Measurements from ENCODE around the gene PRM2.

The PRM2 gene, protein sequence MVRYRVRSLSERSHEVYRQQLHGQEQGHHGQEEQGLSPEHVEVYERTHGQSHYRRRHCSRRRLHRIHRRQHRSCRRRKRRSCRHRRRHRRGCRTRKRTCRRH

DNA sequence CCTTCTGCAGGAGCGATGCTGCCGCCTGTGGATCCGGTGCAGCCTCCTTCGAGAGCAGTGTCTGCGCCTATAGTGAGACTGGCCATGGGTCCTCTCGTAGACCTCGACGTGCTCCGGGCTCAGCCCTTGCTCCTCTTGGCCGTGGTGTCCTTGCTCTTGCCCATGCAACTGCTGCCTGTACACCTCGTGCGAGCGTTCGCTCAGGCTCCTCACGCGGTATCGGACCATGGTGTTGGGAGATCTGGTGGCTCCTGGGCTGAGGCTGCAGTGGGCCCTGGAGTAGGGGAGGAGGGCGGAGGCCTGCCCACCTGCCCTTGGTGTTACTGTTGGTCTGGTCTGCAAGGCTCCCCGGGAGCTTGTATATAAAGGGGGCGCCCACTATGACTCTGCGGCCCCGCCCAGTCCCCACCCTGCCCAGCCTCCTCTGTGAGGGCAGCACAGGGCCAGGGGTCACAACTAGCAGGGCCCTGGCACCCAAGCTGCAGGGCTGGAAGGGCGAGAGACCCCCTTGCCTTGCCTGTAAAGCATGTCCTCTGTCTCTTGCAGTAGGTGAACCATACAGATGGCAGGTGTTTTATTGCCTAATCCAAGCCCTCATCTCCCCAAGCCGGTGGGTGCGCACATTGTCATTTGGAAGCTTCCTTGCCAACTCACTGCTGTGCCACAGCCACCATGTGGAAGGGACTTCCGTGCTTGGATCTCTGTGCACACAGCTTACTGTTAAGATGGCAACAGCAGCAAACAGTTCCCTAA is at the start of gene PRM2:
PRM2 (minus strand) TSS at position 338 of the 753 bp plus-strand sequence; CDS start at position 228, 110 bp downstream.
- DNase-seq (ENCODE audit: low read depth, low spot score): no peak

DNA sequence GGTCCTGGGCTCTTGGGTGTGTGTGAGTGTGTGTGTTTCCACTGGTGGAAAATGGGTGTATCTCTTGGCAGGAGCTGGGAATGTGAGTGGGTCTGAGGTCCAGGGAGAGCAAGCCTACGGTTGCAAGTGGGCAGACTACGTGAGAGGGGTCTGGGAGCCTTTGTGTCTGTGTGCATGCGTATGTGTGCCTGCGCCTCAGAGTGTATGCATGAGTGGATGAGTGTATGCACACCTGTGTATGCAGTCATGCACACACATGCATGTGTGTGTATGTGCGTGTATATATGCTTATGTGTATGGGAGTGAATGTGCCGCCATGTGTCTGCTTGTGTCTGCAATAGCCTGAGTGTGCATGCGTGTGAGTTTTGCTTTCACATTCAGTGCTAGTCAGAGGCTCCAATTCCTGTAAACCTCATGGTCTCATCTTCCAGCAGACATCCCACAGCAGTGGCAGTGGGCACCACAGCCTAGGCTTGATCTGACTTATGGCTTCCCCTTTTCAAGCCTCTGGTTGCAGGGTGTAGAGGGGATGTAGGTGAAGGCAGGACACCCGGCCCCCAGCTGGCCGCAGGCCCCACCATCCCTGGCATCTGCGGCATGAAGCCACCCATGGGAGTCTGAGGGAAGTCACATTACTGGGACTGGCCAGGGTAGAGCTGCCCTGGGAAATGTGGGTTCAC is 49.3 kb upstream of the PRM2 start:
- no peak for DNase-seq (ENCODE audit: low read depth, low spot score)

- no peak for DNase-seq (ENCODE audit: low read depth, low spot score)
These were observed 47.5 kb upstream of the PRM2 start for GRCh38 chr16:11323551-11324336.

DNA sequence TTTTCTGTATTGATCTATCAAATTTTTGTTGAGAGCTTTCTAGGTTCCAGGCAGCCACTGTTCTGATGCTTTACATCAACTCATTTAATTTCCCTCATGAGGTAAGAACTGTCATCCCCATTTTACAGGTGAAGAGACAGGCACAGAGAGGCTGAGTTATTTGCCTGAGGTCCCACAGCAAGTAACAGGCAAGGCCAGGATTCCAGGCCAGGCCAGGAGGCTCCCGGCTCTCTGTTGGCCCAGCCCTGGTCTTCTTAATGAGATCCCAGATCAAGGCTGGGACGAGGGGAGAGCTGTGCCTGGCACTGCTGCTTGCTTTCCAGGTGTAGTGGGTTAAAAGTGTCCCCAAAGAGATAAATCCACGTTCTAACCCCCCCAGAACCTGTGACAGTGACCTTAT is 46.5 kb upstream of the PRM2 start:
- DNase-seq (ENCODE audit: low read depth, low spot score): no peak

- DNase-seq (ENCODE audit: low read depth, low spot score): no peak
These were observed 45.4 kb upstream of the PRM2 start for GRCh38 chr16:11321662-11322061.

GRCh38 chr16:11320170-11320569 is 43.9 kb upstream of the PRM2 start:
- DNase-seq (ENCODE audit: low read depth, low spot score): no peak

GRCh38 chr16:11319529-11320146 is 43.4 kb upstream of the PRM2 start:
- DNase-seq (ENCODE audit: low read depth, low spot score): no peak

DNA sequence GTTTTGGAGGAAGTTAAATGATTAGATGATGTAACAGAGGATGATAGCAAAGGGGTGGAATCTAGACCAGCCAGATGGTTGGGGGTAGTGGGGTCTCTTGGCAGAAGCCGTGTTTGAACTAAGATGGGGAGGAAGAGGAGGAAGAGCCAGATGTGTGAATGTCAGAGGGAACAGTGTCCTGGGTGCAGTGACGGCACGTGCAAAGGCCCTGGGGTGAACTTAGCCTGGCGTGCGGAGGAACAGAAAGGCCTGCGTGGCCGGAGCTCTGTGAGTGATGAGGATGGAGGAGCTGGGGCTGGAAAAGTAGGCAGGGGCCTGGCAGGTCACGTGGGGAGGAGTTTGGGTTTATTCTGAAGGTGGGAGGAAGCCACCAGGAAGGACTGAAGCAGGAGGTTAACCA is 42.5 kb upstream of the PRM2 start:
- DNase-seq (ENCODE audit: low read depth, low spot score): no peak

GRCh38 chr16:11316331-11317015 is 40.2 kb upstream of the PRM2 start:
- no peak for DNase-seq (ENCODE audit: low read depth, low spot score)

- DNase-seq (ENCODE audit: low read depth, low spot score): no peak
These were observed 39.2 kb upstream of the PRM2 start for GRCh38 chr16:11315510-11315909.

- DNase-seq (ENCODE audit: low read depth, low spot score): no peak
These were observed 38.1 kb upstream of the PRM2 start for GRCh38 chr16:11314309-11314894.

GRCh38 chr16:11313493-11314308 is 37.4 kb upstream of the PRM2 start:
- DNase-seq (ENCODE audit: low read depth, low spot score): no peak

GRCh38 chr16:11312718-11313492 is 36.6 kb upstream of the PRM2 start:
- DNase-seq (ENCODE audit: low read depth, low spot score): no peak

- DNase-seq (ENCODE audit: low read depth, low spot score): no peak
These were observed 34.8 kb upstream of the PRM2 start for GRCh38 chr16:11310997-11311561.

DNA sequence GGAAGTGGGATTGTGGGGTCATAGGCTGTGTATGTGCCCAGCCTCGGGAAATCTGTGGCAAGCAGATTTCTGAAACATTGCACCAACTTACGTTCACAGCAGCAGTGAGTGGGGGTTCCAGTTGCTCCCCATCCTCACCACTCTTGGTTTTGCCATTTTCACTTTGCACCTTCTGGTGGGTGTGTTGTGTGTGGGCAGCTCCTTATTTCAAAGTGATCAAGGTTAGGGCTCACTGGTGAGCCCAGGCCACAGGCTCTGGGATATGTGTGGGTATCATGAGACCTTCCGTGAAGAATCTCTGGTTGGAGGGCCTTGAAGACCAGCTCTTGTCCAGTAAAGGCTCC is 34.3 kb upstream of the PRM2 start:
- DNase-seq (ENCODE audit: low read depth, low spot score): no peak

- no peak for DNase-seq (ENCODE audit: low read depth, low spot score)
These were observed 33.8 kb upstream of the PRM2 start for GRCh38 chr16:11309895-11310633.

DNA sequence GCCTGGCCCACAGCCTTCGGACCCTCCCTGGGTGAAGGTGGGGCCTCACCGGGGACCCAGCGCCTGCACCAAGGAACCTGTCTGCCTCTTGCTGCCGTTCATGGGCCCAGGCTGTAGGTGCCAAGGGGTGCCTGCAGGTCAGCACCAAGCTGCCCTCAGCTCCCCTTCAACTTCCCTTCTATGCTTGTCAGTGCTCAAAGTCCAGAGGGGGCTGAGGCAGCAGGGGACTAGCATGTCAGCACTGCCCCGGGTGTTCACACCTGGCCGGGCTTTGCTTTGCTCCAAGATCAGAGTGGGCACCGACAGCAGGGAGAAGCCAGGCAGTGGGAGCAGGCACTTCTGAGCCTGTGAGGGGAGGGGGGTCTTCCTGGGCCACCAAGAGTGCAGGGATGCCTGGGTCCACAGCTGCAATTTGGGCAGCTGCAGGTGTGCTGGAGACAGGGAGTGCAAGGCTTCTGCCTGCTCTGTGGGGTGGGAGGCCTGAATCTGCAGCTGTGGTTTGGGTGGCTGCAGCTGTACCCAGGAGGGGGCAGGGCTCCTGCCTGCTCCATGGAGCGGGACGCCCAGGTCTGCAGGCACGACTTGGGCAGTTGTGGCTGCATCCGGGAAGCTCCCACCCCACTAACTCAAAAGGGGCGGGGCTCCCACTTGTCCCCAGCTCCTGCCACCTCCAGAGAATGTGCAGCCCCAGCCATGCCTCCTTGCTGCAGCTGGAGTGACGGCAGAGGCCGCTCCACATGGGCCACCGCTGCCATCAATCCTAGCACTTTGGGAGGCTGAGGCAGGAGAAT is 32.4 kb upstream of the PRM2 start:
- no peak for DNase-seq (ENCODE audit: low read depth, low spot score)
